Measurements from ENCODE around the gene SLC35F6.
A peak's percentile ranks its signal among the peaks of the same experiment; 100 is the strongest.

SLC35F6 gene

GRCh38 chr2:26764078-26764887, at the start of gene SLC35F6:
SLC35F6 (plus strand) TSS chr2:26764284; CDS start chr2:26764350, 66 bp downstream.
- DNase-seq (ENCODE audit: low read depth, low spot score), result peak; percentile 85

- DNase-seq (ENCODE audit: low read depth, low spot score), result no peak
Measured at GRCh38 chr2:26715528-26716270, 48.4 kb upstream of the SLC35F6 start.

- DNase-seq (ENCODE audit: low read depth, low spot score), result no peak
Measured at GRCh38 chr2:26716340-26716739, 47.7 kb upstream of the SLC35F6 start.

GRCh38 chr2:26716769-26717168, 47.3 kb upstream of the SLC35F6 start:
- DNase-seq (ENCODE audit: low read depth, low spot score), result no peak

- DNase-seq (ENCODE audit: low read depth, low spot score), result no peak
Measured at GRCh38 chr2:26717362-26717761, 46.7 kb upstream of the SLC35F6 start.

GRCh38 chr2:26718949-26719686, 45.0 kb upstream of the SLC35F6 start:
- no peak for DNase-seq (ENCODE audit: low read depth, low spot score)

- DNase-seq (ENCODE audit: low read depth, low spot score), result no peak
Measured at GRCh38 chr2:26720322-26721114, 43.6 kb upstream of the SLC35F6 start.

GRCh38 chr2:26721115-26722032, 42.7 kb upstream of the SLC35F6 start:
- DNase-seq (ENCODE audit: low read depth, low spot score), result no peak

- DNase-seq (ENCODE audit: low read depth, low spot score), result no peak
Measured at GRCh38 chr2:26722328-26722727, 41.8 kb upstream of the SLC35F6 start.

- no peak for DNase-seq (ENCODE audit: low read depth, low spot score)
Measured at GRCh38 chr2:26722911-26723310, 41.2 kb upstream of the SLC35F6 start.

GRCh38 chr2:26723475-26723874, 40.6 kb upstream of the SLC35F6 start:
- DNase-seq (ENCODE audit: low read depth, low spot score), result no peak

GRCh38 chr2:26723991-26724750, 39.9 kb upstream of the SLC35F6 start:
- DNase-seq (ENCODE audit: low read depth, low spot score), result no peak

- DNase-seq (ENCODE audit: low read depth, low spot score), result no peak
Measured at GRCh38 chr2:26724784-26725520, 39.1 kb upstream of the SLC35F6 start.

GRCh38 chr2:26725521-26725820, 38.6 kb upstream of the SLC35F6 start:
- DNase-seq (ENCODE audit: low read depth, low spot score), result no peak

- no peak for DNase-seq (ENCODE audit: low read depth, low spot score)
Measured at GRCh38 chr2:26726228-26726627, 37.9 kb upstream of the SLC35F6 start.

GRCh38 chr2:26727641-26728561, 36.2 kb upstream of the SLC35F6 start:
- no peak for DNase-seq (ENCODE audit: low read depth, low spot score)

- DNase-seq (ENCODE audit: low read depth, low spot score), result no peak
Measured at GRCh38 chr2:26729311-26729710, 34.8 kb upstream of the SLC35F6 start.
